ENCODE results near the gene C5AR1. TPM values are rescaled to one million over a fixed set of nuclear protein-coding genes. Genes with fewer than 3 reads are reported as not detected.
"Not testable (repeated sequence)": the region's sequence is repeated elsewhere in the genome, so short reads cannot be mapped to it uniquely, and the experiment has no call there.

Gene C5AR1
- total RNA-seq (2013), result 147 TPM
- polyA plus RNA-seq, result 1,000 to 10,000 TPM in 1 of 3 donors, 100 to 1,000 TPM in 2; 143 to 1,132 (median 320) TPM
- polyA minus RNA-seq, result 209 and 249 TPM in 2 replicates
- 60.6 to 608 (median 453) reads per million in 11 experiments for total RNA-seq

DNA sequence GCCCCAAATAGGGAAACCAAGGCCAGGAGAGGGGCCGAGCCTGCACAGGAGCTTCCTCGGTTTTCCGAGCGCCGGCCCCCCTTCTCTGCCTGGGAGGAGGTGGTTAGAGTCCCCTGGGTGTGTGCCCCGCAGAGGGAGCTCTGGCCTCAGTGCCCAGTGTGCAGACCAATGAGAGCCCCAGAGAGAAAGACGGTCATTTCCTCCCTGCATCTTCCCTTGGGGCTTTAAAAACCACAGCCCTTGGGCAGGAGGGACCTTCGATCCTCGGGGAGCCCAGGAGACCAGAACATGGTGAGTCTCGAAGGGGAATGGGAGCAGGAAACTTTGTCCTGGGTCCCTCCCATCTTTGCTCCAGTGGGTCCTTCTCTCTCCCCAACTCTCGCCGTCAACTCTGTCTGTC is at the start of gene C5AR1:
TSS of gene C5AR1 (plus strand) at position 254 of the 400 bp plus-strand sequence. CDS start at position 289, 35 bp downstream.
- peak within 1 kb of the TSS; percentile 97 to 99 (median 99) for H3K27ac Mint-ChIP-seq
- peak within 1 kb of the TSS; percentile 69 to 92 for H3K27ac ChIP-seq (ENCODE audit: low read depth in 1 of 2, low read length in 2 of 2)
- no peaks in the 10 kb centered on the region for H3K27me3 ChIP-seq (ENCODE audit: control insufficient read depth in 2 of 2, insufficient read depth in 2 of 2, low read length in 2 of 2)
- H3K4me1 Mint-ChIP-seq, result peaks cover 56% of the 10 kb centered on the region
- intact Hi-C loops (cut with micrococcal nuclease), result loop anchor here in 1 of 2 donors (2.0 to 5.0 kb wide), 2 partner anchors 15 to 38 kb away; partner anchors contain the start of gene DHX34
- peak within 1 kb of the TSS; percentile 73 for H3K9ac ChIP-seq (ENCODE audit: insufficient read depth, low read length, poor library complexity, severe bottlenecking)
- no peaks in the 10 kb centered on the region for H3K9me3 ChIP-seq (replicated peaks in 1 of 2; ENCODE audit: control insufficient read depth in 1 of 2, insufficient read depth in 1 of 2, low read length in 2 of 2)
- TF ChIP-seq, protein P1, sequence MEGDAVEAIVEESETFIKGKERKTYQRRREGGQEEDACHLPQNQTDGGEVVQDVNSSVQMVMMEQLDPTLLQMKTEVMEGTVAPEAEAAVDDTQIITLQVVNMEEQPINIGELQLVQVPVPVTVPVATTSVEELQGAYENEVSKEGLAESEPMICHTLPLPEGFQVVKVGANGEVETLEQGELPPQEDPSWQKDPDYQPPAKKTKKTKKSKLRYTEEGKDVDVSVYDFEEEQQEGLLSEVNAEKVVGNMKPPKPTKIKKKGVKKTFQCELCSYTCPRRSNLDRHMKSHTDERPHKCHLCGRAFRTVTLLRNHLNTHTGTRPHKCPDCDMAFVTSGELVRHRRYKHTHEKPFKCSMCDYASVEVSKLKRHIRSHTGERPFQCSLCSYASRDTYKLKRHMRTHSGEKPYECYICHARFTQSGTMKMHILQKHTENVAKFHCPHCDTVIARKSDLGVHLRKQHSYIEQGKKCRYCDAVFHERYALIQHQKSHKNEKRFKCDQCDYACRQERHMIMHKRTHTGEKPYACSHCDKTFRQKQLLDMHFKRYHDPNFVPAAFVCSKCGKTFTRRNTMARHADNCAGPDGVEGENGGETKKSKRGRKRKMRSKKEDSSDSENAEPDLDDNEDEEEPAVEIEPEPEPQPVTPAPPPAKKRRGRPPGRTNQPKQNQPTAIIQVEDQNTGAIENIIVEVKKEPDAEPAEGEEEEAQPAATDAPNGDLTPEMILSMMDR (IDR thresholded peaks at IDR 0.05), result peak; percentile 28
- H3K9me3 Mint-ChIP-seq, result peaks cover 0 to 5% (median 3%) of the 10 kb centered on the region in 7 donors
- 0% methylated on average over 2 of the region's 12 CpGs for WGBS (ENCODE audit: insufficient coverage)
- peaks cover 47% of the 10 kb centered on the region for H4K20me1 ChIP-seq (ENCODE audit: insufficient read depth, low read length)
- H3K4me3 Mint-ChIP-seq, result peak within 1 kb of the TSS; percentile 96 to 99
- peak within 1 kb of the TSS; percentile 90 for H3K4me2 ChIP-seq (replicated peaks; ENCODE audit: extremely low read depth, low read length, poor library complexity, severe bottlenecking)
- peaks cover 41 to 42% of the 10 kb centered on the region in 2 donors for H3K36me3 Mint-ChIP-seq
- H3K4me1 ChIP-seq (ENCODE audit: control insufficient read depth in 1 of 2, insufficient read depth in 2 of 2, low read length in 2 of 2), result peaks cover 73 to 75% of the 10 kb centered on the region in 2 donors
- peaks cover 3 to 14% (median 6%) of the 10 kb centered on the region in 3 donors for H3K27me3 Mint-ChIP-seq (ENCODE audit: low read depth in 3 of 3)
- H3K4me3 ChIP-seq (replicated peaks in 1 of 3; ENCODE audit: low read depth in 2 of 3, low read length in 3 of 3), result peak within 1 kb of the TSS; percentile 45 to 92 (median 92)
- peaks cover 53% of the 10 kb centered on the region for H3K79me2 ChIP-seq (ENCODE audit: insufficient read depth, low read length)
- no peak within 1 kb of the TSS for H2AFZ ChIP-seq (ENCODE audit: insufficient read depth, low read depth, low read length, poor library complexity, severe bottlenecking)
- peaks cover 14 to 18% of the 10 kb centered on the region in 2 donors for H3K36me3 ChIP-seq (replicated peaks in 1 of 2; ENCODE audit: control insufficient read depth in 1 of 2, insufficient read depth in 2 of 2, low read length in 2 of 2)
- peak; percentile 70 to 81 (median 81) for DNase-seq

DNA sequence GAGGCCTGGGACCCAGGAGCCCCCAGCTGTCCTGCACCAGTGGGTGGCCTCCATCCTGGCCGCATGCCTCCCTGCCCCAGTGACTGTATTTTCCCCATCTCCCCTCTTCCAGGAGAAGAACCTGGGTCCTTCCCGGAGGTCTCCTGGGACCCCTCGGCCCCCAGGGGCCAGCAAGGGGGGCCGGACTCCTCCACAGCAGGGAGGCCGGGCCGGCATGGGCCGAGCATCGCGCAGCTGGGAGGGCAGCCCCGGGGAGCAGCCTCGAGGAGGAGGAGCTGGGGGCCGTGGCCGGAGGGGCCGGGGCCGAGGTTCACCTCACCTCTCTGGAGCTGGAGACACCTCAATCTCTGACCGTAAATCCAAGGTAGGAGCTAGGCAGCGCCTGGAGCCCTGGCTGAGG is 49.2 kb upstream of the C5AR1 start:
- H3K79me2 ChIP-seq (ENCODE audit: insufficient read depth, low read length), result peaks cover 18% of the 10 kb centered on the region
- no peaks in the 10 kb centered on the region for H3K9me3 ChIP-seq (replicated peaks in 1 of 2; ENCODE audit: control insufficient read depth in 1 of 2, insufficient read depth in 1 of 2, low read length in 2 of 2)
- H3K4me3 Mint-ChIP-seq, result no peak overlapping the region
- no peak for DNase-seq
- peaks cover 52 to 66% of the 10 kb centered on the region in 2 donors for H3K36me3 Mint-ChIP-seq
- TF ChIP-seq, protein P1 (IDR thresholded peaks at IDR 0.05), result no peak
- no peak overlapping the region for H3K9ac ChIP-seq (ENCODE audit: insufficient read depth, low read length, poor library complexity, severe bottlenecking)
- H2AFZ ChIP-seq (ENCODE audit: insufficient read depth, low read depth, low read length, poor library complexity, severe bottlenecking), result no peak overlapping the region
- intact Hi-C loops (cut with micrococcal nuclease), result no loop called here
- peaks cover 55 to 66% of the 10 kb centered on the region in 2 donors for H3K36me3 ChIP-seq (replicated peaks in 1 of 2; ENCODE audit: control insufficient read depth in 1 of 2, insufficient read depth in 2 of 2, low read length in 2 of 2)
- H3K9me3 Mint-ChIP-seq, result no peaks in the 10 kb centered on the region
- peaks cover 15 to 19% of the 10 kb centered on the region in 2 donors for H3K4me1 ChIP-seq (ENCODE audit: control insufficient read depth in 1 of 2, insufficient read depth in 2 of 2, low read length in 2 of 2)
- H3K4me1 Mint-ChIP-seq, result peaks cover 21% of the 10 kb centered on the region
- H4K20me1 ChIP-seq (ENCODE audit: insufficient read depth, low read length), result peaks cover 40% of the 10 kb centered on the region
- no peak overlapping the region for H3K4me3 ChIP-seq (replicated peaks in 1 of 3; ENCODE audit: low read depth in 2 of 3, low read length in 3 of 3)
- no peak overlapping the region for H3K27ac Mint-ChIP-seq
- H3K27me3 ChIP-seq (ENCODE audit: control insufficient read depth in 2 of 2, insufficient read depth in 2 of 2, low read length in 2 of 2), result no peaks in the 10 kb centered on the region
- H3K27ac ChIP-seq (ENCODE audit: low read depth in 1 of 2, low read length in 2 of 2), result no peak overlapping the region
- WGBS (ENCODE audit: insufficient coverage), result 97% methylated on average over 12 of the region's 17 CpGs
- H3K4me2 ChIP-seq (replicated peaks; ENCODE audit: extremely low read depth, low read length, poor library complexity, severe bottlenecking), result no peak overlapping the region
- H3K27me3 Mint-ChIP-seq (ENCODE audit: low read depth in 3 of 3), result peaks cover 0 to 3% (median 0%) of the 10 kb centered on the region in 3 donors

DNA sequence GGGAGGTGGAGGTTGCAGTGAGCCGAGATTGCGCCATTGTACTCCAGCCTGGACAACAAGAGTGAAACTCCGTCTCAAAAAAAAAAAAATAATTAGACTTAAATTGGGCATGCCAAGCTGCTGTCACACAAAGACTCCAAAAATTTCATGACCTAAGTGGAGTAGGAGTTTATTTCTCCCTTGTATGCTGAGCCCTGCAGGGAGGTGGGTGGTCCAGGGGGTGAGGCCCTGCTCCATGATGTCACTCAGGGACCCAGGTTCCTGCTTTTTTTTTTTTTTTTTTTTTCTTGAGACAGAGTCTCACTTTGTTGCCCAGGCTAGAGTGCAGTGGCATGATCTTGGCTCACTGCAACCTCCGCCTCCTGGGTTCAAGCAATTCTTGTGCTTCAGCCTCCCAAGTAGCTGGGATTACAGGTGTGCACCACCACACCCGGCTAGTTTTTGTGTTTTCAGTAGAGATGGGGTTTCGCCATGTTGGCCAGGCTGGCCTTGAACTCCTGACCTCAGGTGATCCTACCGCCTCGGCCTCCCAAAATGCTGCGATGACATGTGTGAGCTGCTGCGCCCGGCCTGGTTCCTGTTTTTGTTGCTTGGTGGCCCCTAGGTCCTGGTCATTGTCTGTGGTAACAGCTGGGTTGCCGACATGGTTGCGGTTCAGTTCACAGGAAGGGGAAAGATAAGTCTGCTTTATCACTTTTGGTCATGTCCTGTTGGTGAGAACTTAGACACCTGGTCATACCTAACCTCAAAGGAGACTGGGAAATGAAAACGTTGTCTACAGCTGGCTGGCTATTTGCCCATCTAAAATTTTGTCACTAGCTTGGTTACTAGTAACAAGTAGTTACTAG is 47.5 kb upstream of the C5AR1 start:
- H3K4me3 Mint-ChIP-seq; intact Hi-C loops (cut with micrococcal nuclease); H3K9me3 ChIP-seq (replicated peaks in 1 of 2; ENCODE audit: control insufficient read depth in 1 of 2, insufficient read depth in 1 of 2, low read length in 2 of 2); H3K9me3 Mint-ChIP-seq; H3K4me3 ChIP-seq (replicated peaks in 1 of 3; ENCODE audit: low read depth in 2 of 3, low read length in 3 of 3); H2AFZ ChIP-seq (ENCODE audit: insufficient read depth, low read depth, low read length, poor library complexity, severe bottlenecking); H3K27me3 ChIP-seq (ENCODE audit: control insufficient read depth in 2 of 2, insufficient read depth in 2 of 2, low read length in 2 of 2); H3K27ac ChIP-seq (ENCODE audit: low read depth in 1 of 2, low read length in 2 of 2); H3K9ac ChIP-seq (ENCODE audit: insufficient read depth, low read length, poor library complexity, severe bottlenecking); H3K27me3 Mint-ChIP-seq (ENCODE audit: low read depth in 3 of 3); H3K4me2 ChIP-seq (replicated peaks; ENCODE audit: extremely low read depth, low read length, poor library complexity, severe bottlenecking); DNase-seq: not testable (repeated sequence)
- Histone ChIP-seq H3K36me3 (replicated peaks in 1 of 2; ENCODE audit: control insufficient read depth in 1 of 2, insufficient read depth in 2 of 2, low read length in 2 of 2) (peaks cover 65 to 80% of the 10 kb centered on the region in 2 donors), H3K79me2 (ENCODE audit: insufficient read depth, low read length) (peaks cover 18% of the 10 kb centered on the region), H4K20me1 (ENCODE audit: insufficient read depth, low read length) (peaks cover 41% of the 10 kb centered on the region), H3K4me1 (ENCODE audit: control insufficient read depth in 1 of 2, insufficient read depth in 2 of 2, low read length in 2 of 2) (peaks cover 8 to 12% of the 10 kb centered on the region in 2 donors)
- peak overlapping the region in 4 of 7 donors; percentile 28 to 63 (median 48) for H3K27ac Mint-ChIP-seq
- peaks cover 16% of the 10 kb centered on the region for H3K4me1 Mint-ChIP-seq
- WGBS (ENCODE audit: insufficient coverage), result 72% methylated on average over 10 of the region's 14 CpGs
- peaks cover 64 to 82% of the 10 kb centered on the region in 2 donors for H3K36me3 Mint-ChIP-seq
